K562 (cell line): Measurements from ENCODE around the gene ORAI2. TPM values are rescaled to one million over a fixed set of nuclear protein-coding genes. Genes with fewer than 3 reads are reported as not detected.
A peak's percentile ranks its signal among the peaks of the same experiment; 100 is the strongest.

Source experiments
- DIDO1 ChIP-seq: fragments of 450-650 bp; IDR thresholded peaks from 2 replicates; pipeline ENCODE4 v1.6.1; 2016; ENCODE audit warnings: low read depth, missing biosample characterization, missing genetic modification characterization
- ETV6 ChIP-seq, 3 experiments: fragments of 150-350 bp in 1 of 3; sonication (generic) in 1 of 3; formaldehyde crosslinking in 1 of 3; IDR thresholded peaks; 2 replicates each; pipeline versions ENCODE4 v1.6.1 to v1.8.0; 2014 to 2022; ENCODE audit warnings: borderline replicate concordance in 2 of 3, low read depth in 2 of 3, antibody characterized with exemption in 1 of 3, low read length in 1 of 3, mild to moderate bottlenecking in 1 of 3, missing genetic modification reagents in 1 of 3
- FIP1L1 ChIP-seq: fragments of 200-400 bp; formaldehyde crosslinking; IDR thresholded peaks from 2 replicates; pipeline ENCODE4 v1.6.1; 2018; ENCODE audit warnings: mild to moderate bottlenecking, low read depth, low read length; ENCODE audit not compliant: poor library complexity, severe bottlenecking
- HMGN3 ChIP-seq: IDR thresholded peaks from 2 replicates; pipeline ENCODE4 v1.6.1; 2011; ENCODE audit warnings: borderline replicate concordance, low read depth, mild to moderate bottlenecking, mixed read lengths, low read length; ENCODE audit not compliant: insufficient read length; ENCODE audit errors: extremely low read depth
- HMGXB4 ChIP-seq: sonication (generic); formaldehyde crosslinking; IDR thresholded peaks from 2 replicates; pipeline ENCODE4 v1.8.1; 2023; ENCODE audit warnings: mild to moderate bottlenecking, missing genetic modification reagents
- HNRNPLL ChIP-seq: fragments of 200-400 bp; formaldehyde crosslinking; IDR thresholded peaks from 2 replicates; pipeline ENCODE4 v1.6.1; 2017; ENCODE audit warnings: low read length, low read depth, mild to moderate bottlenecking; ENCODE audit not compliant: poor library complexity, severe bottlenecking
- MEF2A ChIP-seq: IDR thresholded peaks from 2 replicates; pipeline ENCODE4 v1.6.1; 2011; ENCODE audit warnings: low read depth, mild to moderate bottlenecking, low read length, moderate library complexity; ENCODE audit not compliant: control insufficient read depth
- MYBL2 ChIP-seq, 2 experiments: fragments of 450-650 bp in 1 of 2; sonication (generic) in 1 of 2; formaldehyde crosslinking in 1 of 2; IDR thresholded peaks; 2 replicates each; pipeline versions ENCODE4 v1.6.1 to v1.8.1; 2017 to 2022; ENCODE audit warnings: borderline replicate concordance in 1 of 2, inconsistent platforms in 1 of 2, low read depth in 1 of 2, mild to moderate bottlenecking in 1 of 2, missing genetic modification reagents in 1 of 2, moderate library complexity in 1 of 2
- NELFE ChIP-seq: IDR thresholded peaks from 2 replicates; pipeline ENCODE4 v1.6.1; 2011; ENCODE audit warnings: mild to moderate bottlenecking; ENCODE audit not compliant: insufficient read depth, insufficient read length
- NFIC ChIP-seq: fragments of 450-650 bp; IDR thresholded peaks from 2 replicates; pipeline ENCODE4 v1.6.1; 2017; ENCODE audit warnings: mild to moderate bottlenecking, inconsistent platforms
- RCOR1 ChIP-seq, 2 experiments: IDR thresholded peaks; 2 replicates each; pipeline ENCODE4 v1.6.1; 2012; ENCODE audit warnings: low read depth in 2 of 2, low read length in 2 of 2, borderline replicate concordance in 1 of 2, improper control_type of control experiment in 1 of 2
- RNF2 ChIP-seq: sonication (generic); IDR thresholded peaks from 2 replicates; pipeline ENCODE4 v1.6.1; 2016
- SAP30 ChIP-seq: fragments of 200-600 bp; sonication (generic); IDR thresholded peaks from 2 replicates; pipeline ENCODE4 v1.6.1; 2012; ENCODE audit warnings: borderline replicate concordance, low read depth, mild to moderate bottlenecking, moderate library complexity, low read length, control low read depth, inconsistent platforms; ENCODE audit not compliant: insufficient read depth, poor library complexity, severe bottlenecking
- SIRT6 ChIP-seq: IDR thresholded peaks from one replicate; pipeline ENCODE4 v1.6.1; 2012; ENCODE audit warnings: low read depth, mild to moderate bottlenecking, control low read depth, inconsistent platforms, low read length, moderate library complexity
- SOX6 ChIP-seq: fragments of 450-650 bp; IDR thresholded peaks from 2 replicates; pipeline ENCODE4 v1.6.1; 2014; ENCODE audit warnings: mild to moderate bottlenecking
- SP2 ChIP-seq: IDR thresholded peaks from 2 replicates; pipeline ENCODE4 v1.6.1; 2011; ENCODE audit warnings: mild to moderate bottlenecking, low read depth, low read length, moderate library complexity; ENCODE audit not compliant: poor library complexity, severe bottlenecking; ENCODE audit errors: extremely low read depth
- THAP12 ChIP-seq: fragments of 250-450 bp; sonication (Bioruptor Pico); IDR thresholded peaks from 2 replicates; pipeline ENCODE4 v1.9.0; 2021; ENCODE audit warnings: mild to moderate bottlenecking, inconsistent platforms
- ZNF12 ChIP-seq: sonication (generic); formaldehyde crosslinking; IDR thresholded peaks from 2 replicates; pipeline ENCODE4 v1.4.0; 2020; ENCODE audit warnings: mild to moderate bottlenecking, missing genetic modification reagents
- ZNF143 ChIP-seq: sonication (generic); formaldehyde crosslinking; IDR thresholded peaks from 2 replicates; pipeline ENCODE4 v1.9.0; 2022; ENCODE audit warnings: mild to moderate bottlenecking, missing genetic modification reagents
- ZNF444 ChIP-seq: fragments of 250-450 bp; sonication (Bioruptor Pico); IDR thresholded peaks from 2 replicates; pipeline ENCODE4 v1.4.0; 2020; ENCODE audit warnings: mild to moderate bottlenecking, moderate library complexity
- polyA plus RNA-seq, 8 experiments: library from polyadenylated mRNA; depleted of rRNA in 4 of 8; stranded (reverse) in 5 of 8; unstranded in 3 of 8; fragments of >200 nt; fragmentation: Nextera tagmentation in 2 of 8; fragmentation: Illumina TruSeq in 1 of 8; extraction: Ambion mirVana in 2 of 8; extraction: Trizol in 1 of 8; gene quantifications; 2 replicates each; pipeline versions ENCODE4 v1.2.1 to v1.2.3, GENCODE V29; 2011 to 2014; ENCODE audit warnings: inconsistent platforms in 1 of 8, missing spikeins in 1 of 8
- total RNA-seq, 7 experiments: library from RNA; depleted of rRNA in 6 of 7; stranded (reverse); fragments of >200 nt in 6 of 7; fragmentation: Illumina TruSeq in 2 of 7; extraction: Trizol in 2 of 7; gene quantifications; 2 replicates each; pipeline versions ENCODE4 v1.2.1 to v1.2.3, GENCODE V29; 2011 to 2021; ENCODE audit warnings: low replicate concordance in 1 of 7

ORAI2 gene
- total and polyA plus RNA-seq, 9 of the 15 experiments (the other 6 are each of a cell fraction or from before 2014, with no cell fraction given) = 1.1 to 27.7 (median 9.2) TPM

GRCh38 chr7:102395873-102396709 is 37.3 kb upstream of the ORAI2 start, which contains the start of gene PRKRIP1 (continued):
- TF ChIP-seq ZNF444 (CRISPR knock-in tag) = 0 out of 2 replicates have a peak, but pooled peaks have one; percentile 22
- peak; percentile 92 for TF ChIP-seq NFIC
- TF ChIP-seq RCOR1 (IDR thresholded peaks at IDR 0.05; ENCODE audit: borderline replicate concordance in 1 of 2, low read depth in 2 of 2, low read length in 2 of 2) = peak; percentile 6 to 74; a peak in 2 of 4 replicates
- no peak for TF ChIP-seq SOX6
- TF ChIP-seq MEF2A = no peak
- TF ChIP-seq DIDO1 (tag) = peak; percentile 65; the same call in 1 of the 2 replicates
- no peak for TF ChIP-seq SP2
- TF ChIP-seq FIP1L1 = peak; percentile 77
- no peak for TF ChIP-seq NELFE
- peak; percentile 46 for TF ChIP-seq SIRT6
- TF ChIP-seq HMGN3 = peak; percentile 99
- 0 out of 2 replicates have a peak, but pooled peaks have one; percentile 58 for TF ChIP-seq HMGXB4 (CRISPR knock-in tag)
- 0 out of 2 replicates have a peak, but pooled peaks have one; percentile 40 for TF ChIP-seq THAP12
- peak in 1 of 2 experiments; percentile 44; a peak in 1 of 4 replicates for TF ChIP-seq ETV6 (IDR thresholded peaks at IDR 0.05; ENCODE audit: borderline replicate concordance in 1 of 2, low read depth in 2 of 2, low read length in 1 of 2)
- TF ChIP-seq ETV6 (CRISPR knock-in tag; IDR thresholded peaks at IDR 0.05; ENCODE audit: borderline replicate concordance) = no peak
- TF ChIP-seq ZNF12 = peak; percentile 51
- TF ChIP-seq HNRNPLL = peak; percentile 34
- TF ChIP-seq SAP30 = peak; percentile 84
- TF ChIP-seq MYBL2 (IDR thresholded peaks at IDR 0.05; ENCODE audit: low read depth) = no peak
- TF ChIP-seq MYBL2 (CRISPR knock-in tag; IDR thresholded peaks at IDR 0.05; ENCODE audit: borderline replicate concordance) = no peak
- no peak; the same call in 1 of the 2 replicates for TF ChIP-seq RNF2
- no peak for TF ChIP-seq ZNF143 (CRISPR knock-in tag)
